Fibroblast of lung (primary cell): Measurements from ENCODE around the gene C22orf15. TPM values are rescaled to one million over a fixed set of nuclear protein-coding genes. Genes with fewer than 3 reads are reported as not detected.

Source experiments
- DNase-seq, 2 donors: peaks; one replicate each; pipeline versions ENCODE4 v3.0.0 to v3.0.0-alpha.2; 2010; ENCODE audit warnings: low read depth in 2 of 2
- H2AFZ ChIP-seq: 2 replicates; pipeline ENCODE4 v1.5.1; 2012; ENCODE audit warnings: low read length, control low read depth, inconsistent platforms
- H3K27ac ChIP-seq: 2 replicates; pipeline ENCODE4 v1.5.1; 2011; ENCODE audit warnings: low read length, control low read depth; ENCODE audit not compliant: insufficient read depth
- H3K27me3 ChIP-seq: 2 replicates; pipeline ENCODE4 v1.5.1; 2011; ENCODE audit warnings: mild to moderate bottlenecking, low read length; ENCODE audit not compliant: control insufficient read depth, insufficient read depth
- H3K36me3 ChIP-seq: 2 replicates; pipeline ENCODE4 v1.5.1; 2011; ENCODE audit warnings: low read length; ENCODE audit not compliant: control insufficient read depth, insufficient read depth
- H3K4me1 ChIP-seq: 2 replicates; pipeline ENCODE4 v1.5.1; 2011; ENCODE audit warnings: low read length; ENCODE audit not compliant: control insufficient read depth, insufficient read depth; ENCODE audit errors: extremely low read depth
- H3K4me2 ChIP-seq: 2 replicates; pipeline ENCODE4 v1.5.1; 2011; ENCODE audit warnings: low read length, control low read depth; ENCODE audit not compliant: insufficient read depth; ENCODE audit errors: extremely low read depth
- H3K4me3 ChIP-seq, 4 experiments: fragments of 200-600 bp in 1 of 4; sonication (generic) in 1 of 4; replicated peaks in 1 of 4; 2 replicates each; pipeline ENCODE4 v1.5.1; 2011 to 2016; ENCODE audit warnings: low read length in 4 of 4, low read depth in 3 of 4, mild to moderate bottlenecking in 3 of 4, control low read depth in 2 of 4, inconsistent platforms in 1 of 4, mixed read lengths in 1 of 4; ENCODE audit not compliant: insufficient read depth in 1 of 4; ENCODE audit errors: control extremely low read depth in 1 of 4
- H3K79me2 ChIP-seq: 2 replicates; pipeline ENCODE4 v1.5.1; 2012; ENCODE audit warnings: mild to moderate bottlenecking, low read length, inconsistent platforms; ENCODE audit not compliant: control insufficient read depth, insufficient read depth
- H3K9ac ChIP-seq: 2 replicates; pipeline ENCODE4 v1.5.1; 2011; ENCODE audit warnings: mild to moderate bottlenecking, low read length, control low read depth; ENCODE audit not compliant: insufficient read depth
- H3K9me3 ChIP-seq: 2 replicates; pipeline ENCODE4 v1.5.1; 2012; ENCODE audit warnings: low read depth, low read length; ENCODE audit not compliant: control insufficient read depth, insufficient read depth
- H4K20me1 ChIP-seq: 2 replicates; pipeline ENCODE4 v1.5.1; 2011; ENCODE audit warnings: low read length; ENCODE audit not compliant: control insufficient read depth, insufficient read depth; ENCODE audit errors: extremely low read depth
- CTCF ChIP-seq, 2 donors: IDR thresholded peaks in 1 of 2; conservative IDR thresholded peaks in 1 of 2; 1 replicate in 1 of 2; 2 replicates in 1 of 2; pipeline ENCODE4 v1.5.1; 2011 to 2012; ENCODE audit warnings: low read length in 2 of 2, control low read depth in 1 of 2, inconsistent platforms in 1 of 2, low read depth in 1 of 2, mild to moderate bottlenecking in 1 of 2
- EZH2 ChIP-seq: IDR thresholded peaks from 2 replicates; pipeline ENCODE4 v1.5.1; 2012; ENCODE audit warnings: low read length, control low read depth, mild to moderate bottlenecking; ENCODE audit errors: missing control alignments
- polyA plus RNA-seq, 2 donors: library from polyadenylated mRNA; depleted of rRNA in 1 of 2; stranded (reverse) in 1 of 2; unstranded in 1 of 2; fragments of >200 nt; gene quantifications; 2 replicates each; pipeline ENCODE4 v1.2.1, GENCODE V29; 2011 to 2012; ENCODE audit warnings: missing spikeins in 1 of 2
- total RNA-seq: library from RNA; depleted of rRNA; stranded (reverse); fragments of >200 nt; gene quantifications from 2 replicates; pipeline ENCODE4 v1.2.1, GENCODE V29; 2014

The C22orf15 gene
- total and polyA plus RNA-seq, 2 donors (not counting 1 experiment from before 2014, with no cell fraction given), result 1.4 to 2.5 TPM

GRCh38 chr22:23787910-23788309, 25.1 kb downstream of the C22orf15 start:
- Histone ChIP-seq H3K4me3 (peak overlapping the region; percentile 71 to 94 (median 86)), H3K27me3 (no peaks in the 10 kb centered on the region), H3K9ac (peak overlapping the region; percentile 60), H3K79me2 (peaks cover 52% of the 10 kb centered on the region), H4K20me1 (no peaks in the 10 kb centered on the region), H3K36me3 (peaks cover 1% of the 10 kb centered on the region), H2AFZ (no peak overlapping the region), H3K4me2 (peak overlapping the region; percentile 95), H3K27ac (peak overlapping the region; percentile 95), H3K9me3 (no peaks in the 10 kb centered on the region), H3K4me1 (peaks cover 12% of the 10 kb centered on the region)
- DNase-seq, result no peak
- no peak for TF ChIP-seq CTCF (conservative IDR thresholded peaks at IDR 0.05 in 1 of 2, IDR thresholded peaks at IDR 0.05 in 1 of 2; ENCODE audit: low read depth in 1 of 2, low read length in 2 of 2)
- no peak for TF ChIP-seq EZH2

DNA sequence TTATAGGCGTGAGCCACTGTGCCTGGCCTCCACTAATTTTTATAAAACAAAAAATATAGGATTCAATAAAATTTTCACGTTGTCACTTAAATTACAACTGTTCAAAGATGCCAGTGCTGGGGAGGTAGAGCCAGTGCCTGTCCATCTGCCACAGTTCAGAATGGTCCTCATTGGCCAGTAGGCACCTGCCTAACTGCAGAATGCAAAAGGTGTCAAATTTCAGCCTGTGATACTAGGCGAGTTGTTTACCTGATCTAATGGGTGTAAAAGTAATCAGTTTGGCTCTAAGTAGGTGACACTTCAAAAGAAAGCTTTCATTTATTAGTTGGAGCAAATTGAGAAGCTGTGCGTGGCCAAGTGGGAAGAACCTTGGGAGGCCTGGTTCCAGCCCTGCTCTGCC, 26.3 kb downstream of the C22orf15 start:
- no peak for DNase-seq
- TF ChIP-seq EZH2 (no peak), CTCF (conservative IDR thresholded peaks at IDR 0.05 in 1 of 2, IDR thresholded peaks at IDR 0.05 in 1 of 2; ENCODE audit: low read depth in 1 of 2, low read length in 2 of 2) (no peak)
- H4K20me1 ChIP-seq, result no peaks in the 10 kb centered on the region

GRCh38 chr22:23789638-23790037, 26.8 kb downstream of the C22orf15 start:
- Histone ChIP-seq H3K27me3 (no peaks in the 10 kb centered on the region), H3K27ac (no peak overlapping the region), H3K79me2 (peaks cover 52% of the 10 kb centered on the region), H4K20me1 (no peaks in the 10 kb centered on the region), H3K4me1 (peaks cover 12% of the 10 kb centered on the region), H3K4me2 (peak overlapping the region; percentile 20), H2AFZ (no peak overlapping the region), H3K36me3 (peaks cover 4% of the 10 kb centered on the region), H3K4me3 (no peak overlapping the region), H3K9me3 (no peaks in the 10 kb centered on the region), H3K9ac (no peak overlapping the region)
- TF ChIP-seq CTCF (conservative IDR thresholded peaks at IDR 0.05 in 1 of 2, IDR thresholded peaks at IDR 0.05 in 1 of 2; ENCODE audit: low read depth in 1 of 2, low read length in 2 of 2) (no peak), EZH2 (no peak)
- DNase-seq, result no peak

More for the DNA sequence above, 26.3 kb downstream of the C22orf15 start:
- Histone ChIP-seq H3K9me3 (no peaks in the 10 kb centered on the region), H3K4me3 (no peak overlapping the region), H2AFZ (no peak overlapping the region), H3K4me1 (peaks cover 12% of the 10 kb centered on the region), H3K4me2 (no peak overlapping the region), H3K27ac (no peak overlapping the region), H3K79me2 (peaks cover 52% of the 10 kb centered on the region), H3K27me3 (no peaks in the 10 kb centered on the region), H3K36me3 (peaks cover 4% of the 10 kb centered on the region), H3K9ac (no peak overlapping the region)
